HepG2 (cell line): ENCODE data around the gene PYHIN1. TPM values are rescaled to one million over a fixed set of nuclear protein-coding genes. Genes with fewer than 3 reads are reported as not detected.
"Not testable (repeated sequence)": the region's sequence is repeated elsewhere in the genome, so short reads cannot be mapped to it uniquely, and the experiment has no call there.

ENCODE experiments used
- ATAC-seq: fragments of 200-7000 bp; cut with Tn5 transposase; 3 replicates; pipeline ENCODE4 v1.9.1; 2020; ENCODE audit warnings: mild to moderate bottlenecking, moderate library complexity
- BruUV-seq: library from RNA; stranded (reverse); fragments of 400-500 nt; replicated peaks from 2 replicates; lab custom pipeline; 2021; lab: Mats Ljungman, UMichigan
- CTCF ChIA-PET: fragments of 300-600 bp; formaldehyde crosslinking; extraction: SDS; loops from one replicate; lab custom pipeline; 2021; ENCODE audit warnings: low total read pairs, inconsistent platforms, low intra/inter-chr PET ratio; lab: Yijun Ruan, JAX
- POLR2A ChIA-PET: fragments of 350-600 bp; sonication (Branson Sonifier 250); formaldehyde crosslinking; loops from one replicate; lab custom pipeline; 2020; ENCODE audit warnings: antibody characterized with exemption, inconsistent platforms; lab: Yijun Ruan, JAX
- DNase-seq: peaks from one replicate; pipeline ENCODE4 v3.0.0-alpha.2; 2015; ENCODE audit warnings: low spot score
- FAIRE-seq: peaks from 3 replicates; lab custom pipeline; 2011; peaks lifted over from hg19 to GRCh38; lab: Jason Lieb, UNC
- H2AFZ ChIP-seq: one replicate; pipeline ENCODE4 v1.6.1; 2011; ENCODE audit warnings: low read length, inconsistent platforms
- H3K27ac ChIP-seq: fragments of 300-600 bp; 3 replicates; pipeline ENCODE4 v1.8.0; 2011; ENCODE audit warnings: mixed run types, mild to moderate bottlenecking, mixed read lengths, low read length, inconsistent platforms; ENCODE audit not compliant: insufficient read depth; ENCODE audit errors: extremely low read length
- H3K27me3 ChIP-seq, 2 experiments: fragments of 200-600 bp in 1 of 2; 2 replicates in 1 of 2; 3 replicates in 1 of 2; pipeline versions ENCODE4 v1.6.0 to v1.8.0; 2011; ENCODE audit warnings: low read length in 2 of 2, mild to moderate bottlenecking in 2 of 2, moderate library complexity in 2 of 2, inconsistent platforms in 1 of 2; ENCODE audit not compliant: insufficient read depth in 2 of 2, control insufficient read depth in 1 of 2
- H3K36me3 ChIP-seq, 2 experiments: fragments of 200-600 bp in 1 of 2; replicated peaks in 1 of 2; 2 replicates in 1 of 2; 3 replicates in 1 of 2; pipeline versions ENCODE4 v1.5.1 to v1.8.0; 2011; ENCODE audit warnings: low read length in 2 of 2, inconsistent platforms in 1 of 2; ENCODE audit not compliant: insufficient read depth in 2 of 2, control insufficient read depth in 1 of 2
- H3K4me1 ChIP-seq: 2 replicates; pipeline ENCODE4 v1.5.1; 2012; ENCODE audit warnings: low read length, inconsistent platforms; ENCODE audit not compliant: insufficient read depth
- H3K4me2 ChIP-seq: 2 replicates; pipeline ENCODE4 v1.6.0; 2011; ENCODE audit warnings: low read depth, low read length, inconsistent platforms
- H3K4me3 ChIP-seq, 3 experiments: fragments of 200-600 bp in 1 of 3; sonication (generic), shearing (Covaris generic) in 1 of 3; replicated peaks in 1 of 3; 2 replicates each; pipeline ENCODE4 v1.5.1; 2011 to 2016; ENCODE audit warnings: low read length in 3 of 3, inconsistent platforms in 2 of 3, low read depth in 2 of 3, mild to moderate bottlenecking in 2 of 3, control low read depth in 1 of 3, mixed read lengths in 1 of 3; ENCODE audit not compliant: insufficient read depth in 1 of 3
- H3K79me2 ChIP-seq: one replicate; pipeline ENCODE4 v1.6.1; 2011; ENCODE audit warnings: low read length, inconsistent platforms; ENCODE audit not compliant: insufficient read depth
- H3K9ac ChIP-seq: 2 replicates; pipeline ENCODE4 v1.6.0; 2011; ENCODE audit warnings: mild to moderate bottlenecking, low read depth, low read length, inconsistent platforms; ENCODE audit not compliant: insufficient read depth
- H3K9me3 ChIP-seq: 2 replicates; pipeline ENCODE4 v1.5.1; 2012; ENCODE audit warnings: mild to moderate bottlenecking, low read length
- H4K20me1 ChIP-seq: 2 replicates; pipeline ENCODE4 v1.6.0; 2011; ENCODE audit warnings: inconsistent platforms, mild to moderate bottlenecking, low read length, moderate library complexity; ENCODE audit not compliant: insufficient read depth
- BHLHE40 ChIP-seq: IDR thresholded peaks from 2 replicates; pipeline ENCODE4 v1.6.1; 2011; ENCODE audit warnings: low read length, improper control_type of control experiment
- GZF1 ChIP-seq: sonication (generic); formaldehyde crosslinking; IDR thresholded peaks from 2 replicates; pipeline ENCODE4 v1.5.1; 2020; ENCODE audit warnings: mild to moderate bottlenecking, missing genetic modification reagents
- MAF1 ChIP-seq: sonication (generic); formaldehyde crosslinking; IDR thresholded peaks from 2 replicates; pipeline ENCODE4 v1.5.0; 2020; ENCODE audit warnings: missing genetic modification reagents, borderline replicate concordance
- MTA3 ChIP-seq: sonication (generic); formaldehyde crosslinking; IDR thresholded peaks from 2 replicates; pipeline ENCODE4 v1.4.0; 2020; ENCODE audit warnings: missing genetic modification reagents
- SAFB2 ChIP-seq: sonication (generic); formaldehyde crosslinking; IDR thresholded peaks from 2 replicates; pipeline ENCODE4 v1.5.1; 2020; ENCODE audit warnings: missing genetic modification reagents, low read depth, mild to moderate bottlenecking, borderline replicate concordance
- SMC3 ChIP-seq: IDR thresholded peaks from 2 replicates; pipeline ENCODE4 v1.6.1; 2011; ENCODE audit warnings: low read length, improper control_type of control experiment
- SOX13 ChIP-seq, 3 experiments: fragments of 450-650 bp in 1 of 3; sonication (generic) in 1 of 3; formaldehyde crosslinking in 1 of 3; IDR thresholded peaks in 2 of 3; conservative IDR thresholded peaks in 1 of 3; 2 replicates each; pipeline versions ENCODE4 v1.5.0 to v1.6.1; 2016 to 2020; ENCODE audit warnings: antibody characterized with exemption in 1 of 3, mild to moderate bottlenecking in 1 of 3, missing compliant biosample characterization in 1 of 3, missing genetic modification reagents in 1 of 3, moderate library complexity in 1 of 3
- STAT5B ChIP-seq: sonication (generic); formaldehyde crosslinking; IDR thresholded peaks from 2 replicates; pipeline ENCODE4 v1.4.0; 2020; ENCODE audit warnings: missing genetic modification reagents
- ZBTB33 ChIP-seq: sonication (generic); formaldehyde crosslinking; IDR thresholded peaks from 2 replicates; pipeline ENCODE4 v1.4.0; 2020; ENCODE audit warnings: missing genetic modification reagents
- ZBTB7A ChIP-seq: sonication (generic); formaldehyde crosslinking; IDR thresholded peaks from 2 replicates; pipeline ENCODE4 v1.8.0; 2022; ENCODE audit warnings: mild to moderate bottlenecking, missing genetic modification reagents
- ZNF282 ChIP-seq: fragments of 450-650 bp; IDR thresholded peaks from 2 replicates; pipeline ENCODE4 v1.6.1; 2018; ENCODE audit not compliant: partially characterized antibody
- ZNF33A ChIP-seq: sonication (generic); formaldehyde crosslinking; IDR thresholded peaks from 2 replicates; pipeline ENCODE4 v1.5.1; 2020; ENCODE audit warnings: missing genetic modification reagents, mild to moderate bottlenecking, moderate library complexity, borderline replicate concordance
- ZSCAN9 ChIP-seq: IDR thresholded peaks from 2 replicates; pipeline ENCODE4 v1.6.1; 2016; ENCODE audit warnings: borderline replicate concordance
- WGBS: methylation state at CpG from one replicate; pipeline ENCODE4 v1.1.6; 2017; ENCODE audit warnings: low lambda C conversion rate; 5-methylcytosine and 5-hydroxymethylcytosine counted together
- in situ Hi-C: cut with HindIII; loops from 2 replicates; pipeline ENCODE4 v1.10.0; 2017; ENCODE audit warnings: low pct_unique_long_range_greater_than_20kb; ENCODE audit not compliant: extremely low pct_ligation_motif_present
- intact Hi-C: fragments of 100-400 bp; cut with micrococcal nuclease; formaldehyde crosslinking; loops from one replicate; pipeline ENCODE4 v1.10.0; 2022; ENCODE audit not compliant: unreplicated experiment
- polyA plus RNA-seq, 8 experiments: library from polyadenylated mRNA; depleted of rRNA in 3 of 8; stranded (reverse) in 7 of 8; unstranded in 1 of 8; fragments of >200 nt; fragmentation: Illumina TruSeq in 4 of 8; extraction: Trizol in 4 of 8; gene quantifications; 2 replicates each; pipeline versions ENCODE4 v1.2.1 to v1.2.3, GENCODE V29; 2011 to 2016; ENCODE audit warnings: low read depth in 4 of 8, missing spikeins in 1 of 8, mixed read lengths in 1 of 8; ENCODE audit not compliant: insufficient read depth in 1 of 8
- total RNA-seq, 5 experiments: library from RNA; depleted of rRNA; stranded (reverse); fragments of >200 nt; fragmentation: Illumina TruSeq; extraction: Trizol; gene quantifications; 2 replicates each; pipeline ENCODE4 v1.2.3, GENCODE V29; 2016; ENCODE audit warnings: low read depth in 1 of 5

The PYHIN1 gene
- total and polyA plus RNA-seq, 2 of the 13 experiments (the other 11 are each of a cell fraction or from before 2014, with no cell fraction given): not detected

GRCh38 chr1:159005676-159006075, 74.3 kb downstream of the PYHIN1 start (continued):
- TF ChIP-seq SAFB2 (CRISPR knock-in tag) (no peak), ZBTB7A (CRISPR knock-in tag) (no peak), ZNF282 (no peak)

- H3K9ac ChIP-seq, H4K20me1 ChIP-seq, H3K36me3 ChIP-seq, CTCF ChIA-PET, H3K79me2 ChIP-seq, DNase-seq, FAIRE-seq, POLR2A ChIA-PET, H3K27ac ChIP-seq, BruUV-seq, H3K4me1 ChIP-seq, intact Hi-C loops, H3K9me3 ChIP-seq, H3K27me3 ChIP-seq, ATAC-seq, H2AFZ ChIP-seq, H3K4me3 ChIP-seq, H3K4me2 ChIP-seq: not testable (repeated sequence)
- in situ Hi-C loops: loop anchor here (25.0 kb wide), 1 partner anchor 819 kb away; the partner anchor contains the start of gene CD1D
- 1% methylated on average over 11 of the region's 11 CpGs for WGBS
Observed at GRCh38 chr1:159006210-159006807, 75.0 kb downstream of the PYHIN1 start.

- BruUV-seq: no TSS peak
- H3K4me3 ChIP-seq: no peak overlapping the region
- H3K36me3 ChIP-seq: no peaks in the 10 kb centered on the region
- no peak for DNase-seq
- no peaks in the 10 kb centered on the region for H4K20me1 ChIP-seq
- ATAC-seq: no peak
- intact Hi-C loops (no loop called here), in situ Hi-C loops (loop anchor here (25.0 kb wide), 1 partner anchor 820 kb away; the partner anchor contains the start of gene CD1D)
- H3K27ac ChIP-seq: no peak overlapping the region
- ChIA-PET POLR2A (no interaction called here), CTCF (no interaction called here)
- peaks cover 0 to 2% of the 10 kb centered on the region in 2 experiments; a peak in 1 of 5 replicates for H3K27me3 ChIP-seq
- no peaks in the 10 kb centered on the region for H3K79me2 ChIP-seq
- TF ChIP-seq BHLHE40 (no peak), MAF1 (no peak), GZF1 (CRISPR knock-in tag) (no peak), SMC3 (no peak), STAT5B (CRISPR knock-in tag) (no peak), SOX13 (IDR thresholded peaks at IDR 0.05) (no peak), SOX13 (CRISPR knock-in tag; conservative IDR thresholded peaks at IDR 0.05 in 1 of 2, IDR thresholded peaks at IDR 0.05 in 1 of 2) (no peak), ZBTB33 (CRISPR knock-in tag) (no peak), ZNF33A (no peak), ZSCAN9 (CRISPR knock-in tag) (no peak), MTA3 (CRISPR knock-in tag) (no peak)
- H3K4me1 ChIP-seq: no peaks in the 10 kb centered on the region
- H3K4me2 ChIP-seq: no peak overlapping the region
- H2AFZ ChIP-seq: no peak overlapping the region
- no peak for FAIRE-seq
- H3K9ac ChIP-seq: no peak overlapping the region
- H3K9me3 ChIP-seq: no peaks in the 10 kb centered on the region
Observed at GRCh38 chr1:159007726-159008125, 76.4 kb downstream of the PYHIN1 start.
